B cell (primary cell): ENCODE measurements around the gene MAP4K2. TPM values are rescaled to one million over a fixed set of nuclear protein-coding genes. Genes with fewer than 3 reads are reported as not detected.
A peak's percentile ranks its signal among the peaks of the same experiment; 100 is the strongest.

Source experiments
- ATAC-seq: fragments of 200-7000 bp; cut with Tn5 transposase; one replicate; pipeline ENCODE4 v1.10.0; 2021; ENCODE audit warnings: low read depth, mild to moderate bottlenecking, moderate number of reproducible peaks, moderate library complexity
- CTCF ChIA-PET: fragments of 350-600 bp; sonication (Branson Sonifier 250); formaldehyde crosslinking; loops from one replicate; lab custom pipeline; 2021; ENCODE audit warnings: antibody characterized with exemption, inconsistent platforms; lab: Charles Lee
- POLR2A ChIA-PET: fragments of 350-600 bp; sonication (Branson Sonifier 250); formaldehyde crosslinking; loops from one replicate; lab custom pipeline; 2021; ENCODE audit warnings: antibody characterized with exemption; lab: Charles Lee
- DNase-seq: peaks from one replicate; pipeline ENCODE4 v3.0.0; 2013
- H2AFZ ChIP-seq: 2 replicates; pipeline ENCODE4 v1.6.1; 2012; ENCODE audit warnings: mild to moderate bottlenecking, low read depth, low read length; ENCODE audit not compliant: insufficient read depth, poor library complexity, severe bottlenecking
- H3K27ac ChIP-seq, 2 donors: 1 replicate in 1 of 2; 2 replicates in 1 of 2; pipeline ENCODE4 v1.5.1; 2012 to 2013; ENCODE audit warnings: low read length in 2 of 2, mild to moderate bottlenecking in 2 of 2, moderate library complexity in 1 of 2
- H3K27me3 ChIP-seq, 4 experiments: fragments of 200-600 bp in 1 of 4; sonication (generic) in 1 of 4; replicated peaks in 1 of 4; 1 replicate in 2 of 4; 2 replicates in 2 of 4; pipeline versions ENCODE4 v1.6.1 to v1.7.0; 2013 to 2016; ENCODE audit warnings: low read length in 3 of 4, mild to moderate bottlenecking in 2 of 4, mixed read lengths in 1 of 4, moderate library complexity in 1 of 4; ENCODE audit not compliant: insufficient read depth in 4 of 4, control insufficient read depth in 3 of 4; ENCODE audit errors: control extremely low read depth in 1 of 4
- H3K36me3 ChIP-seq, 2 experiments: replicated peaks in 1 of 2; 1 replicate in 1 of 2; 2 replicates in 1 of 2; pipeline versions ENCODE4 v1.6.1 to v1.7.1; 2013; ENCODE audit warnings: low read length in 1 of 2; ENCODE audit not compliant: insufficient read depth in 2 of 2, control insufficient read depth in 1 of 2; ENCODE audit errors: control extremely low read depth in 1 of 2, extremely low read depth in 1 of 2
- H3K4me1 ChIP-seq, 2 donors: fragments of 200-600 bp in 1 of 2; sonication (generic) in 1 of 2; 1 replicate in 1 of 2; 2 replicates in 1 of 2; pipeline versions ENCODE4 v1.5.1 to v1.6.1; 2013 to 2017; ENCODE audit warnings: low read length in 2 of 2; ENCODE audit not compliant: control insufficient read depth in 2 of 2, insufficient read depth in 2 of 2
- H3K4me2 ChIP-seq: replicated peaks from 2 replicates; pipeline ENCODE3; 2012; ENCODE audit warnings: mild to moderate bottlenecking, low read depth, low read length; ENCODE audit not compliant: poor library complexity, severe bottlenecking
- H3K4me3 ChIP-seq, 5 experiments: fragments of 200-600 bp in 1 of 5; sonication (generic) in 1 of 5; 1 replicate in 3 of 5; 2 replicates in 2 of 5; pipeline versions ENCODE4 v1.5.1 to v1.7.0; 2011 to 2016; ENCODE audit warnings: low read length in 4 of 5, mild to moderate bottlenecking in 4 of 5, low read depth in 2 of 5, control low read depth in 1 of 5, moderate library complexity in 1 of 5; ENCODE audit not compliant: insufficient read depth in 1 of 5; ENCODE audit errors: control extremely low read depth in 1 of 5, extremely low read depth in 1 of 5
- H3K79me2 ChIP-seq: fragments of 200-600 bp; sonication (generic); one replicate; pipeline ENCODE4 v1.6.0; 2016; ENCODE audit warnings: low read length; ENCODE audit not compliant: control insufficient read depth, insufficient read depth
- H3K9ac ChIP-seq: fragments of 200-600 bp; sonication (generic); 2 replicates; pipeline ENCODE4 v1.6.1; 2017; ENCODE audit warnings: mild to moderate bottlenecking, low read length, moderate library complexity
- H3K9me3 ChIP-seq, 3 donors: one replicate each; pipeline versions ENCODE4 v1.6.1 to v1.7.1; 2013; ENCODE audit warnings: low read length in 2 of 3; ENCODE audit not compliant: control insufficient read depth in 2 of 3, insufficient read depth in 1 of 3; ENCODE audit errors: control extremely low read depth in 1 of 3
- H4K20me1 ChIP-seq: 2 replicates; pipeline ENCODE4 v1.6.0; 2012; ENCODE audit warnings: mild to moderate bottlenecking, low read length; ENCODE audit not compliant: insufficient read depth, control insufficient read depth, poor library complexity, severe bottlenecking
- H3K27ac Mint-ChIP-seq: one replicate; pipeline ENCODE4 v1.8.0; 2021; ENCODE audit warnings: mixed read lengths
- H3K27me3 Mint-ChIP-seq: one replicate; pipeline ENCODE4 v1.8.0; 2021; ENCODE audit warnings: mixed read lengths
- H3K4me1 Mint-ChIP-seq: one replicate; pipeline ENCODE4 v1.8.0; 2021; ENCODE audit warnings: mixed read lengths
- H3K4me3 Mint-ChIP-seq: one replicate; pipeline ENCODE4 v1.8.0; 2021; ENCODE audit warnings: mixed read lengths
- H3K9me3 Mint-ChIP-seq: one replicate; pipeline ENCODE4 v1.8.0; 2022; ENCODE audit warnings: mixed read lengths; ENCODE audit not compliant: insufficient read depth
- CTCF ChIP-seq: fragments of 200-600 bp; IDR thresholded peaks from one replicate; pipeline ENCODE4 v1.8.0; 2022; ENCODE audit warnings: antibody characterized with exemption, mild to moderate bottlenecking
- EZH2 ChIP-seq: IDR thresholded peaks from 2 replicates; pipeline ENCODE4 v1.6.1; 2012; ENCODE audit warnings: borderline replicate concordance, low read depth, mild to moderate bottlenecking, moderate library complexity, low read length; ENCODE audit not compliant: insufficient read depth, poor library complexity, severe bottlenecking
- WGBS: methylation state at CpG from one replicate; pipeline ENCODE4 v1.1.5; 2013; ENCODE audit warnings: missing lambda C conversion rate; ENCODE audit not compliant: insufficient coverage; 5-methylcytosine and 5-hydroxymethylcytosine counted together
- intact Hi-C: fragments of 100-400 bp; cut with micrococcal nuclease; formaldehyde crosslinking; loops from one replicate; pipeline ENCODE4 v1.10.0; 2022
- polyA plus RNA-seq: library from polyadenylated mRNA; depleted of rRNA; stranded (reverse); fragments of >200 nt; gene quantifications from 2 replicates; pipeline ENCODE4 v1.2.3, GENCODE V29; 2012
- total RNA-seq, 2 donors: library from RNA; stranded (reverse); fragments of 120-200 nt in 1 of 2; gene quantifications; 1 replicate in 1 of 2; 2 replicates in 1 of 2; pipeline versions ENCODE4 v1.2.3 to v1.2.4, GENCODE V29; 2013 to 2022

Gene MAP4K2
- total and polyA plus RNA-seq, 2 donors (not counting 1 experiment from before 2014, with no cell fraction given): 118 to 163 TPM

GRCh38 chr11:64762277-64762673, 40.7 kb downstream of the MAP4K2 start:
- peaks cover 3 to 57% of the 10 kb centered on the region in 2 experiments for H3K36me3 ChIP-seq
- Mint-ChIP-seq H3K4me1 (peaks cover 76% of the 10 kb centered on the region), H3K27me3 (no peaks in the 10 kb centered on the region), H3K27ac (peak overlapping the region; percentile 88), H3K9me3 (no peaks in the 10 kb centered on the region), H3K4me3 (peak overlapping the region; percentile 53)
- CTCF ChIA-PET: interaction anchor here (0.6 to 12.2 kb wide), 5 partner anchors 10 to 33 kb away, joined by 6 to 280 read pairs (median 19); partner anchors contain the start of genes RASGRP2 and SF1
- no peak overlapping the region for H2AFZ ChIP-seq
- TF ChIP-seq EZH2 (no peak), CTCF (no peak)
- peaks cover 52% of the 10 kb centered on the region for H3K79me2 ChIP-seq
- peaks cover 63 to 90% of the 10 kb centered on the region in 2 donors for H3K4me1 ChIP-seq
- H3K27me3 ChIP-seq: no peaks in the 10 kb centered on the region
- POLR2A ChIA-PET: interaction anchor here (1.2 to 8.8 kb wide), 5 partner anchors 9 to 16 kb away, joined by 4 to 175 read pairs (median 17); partner anchors contain the start of genes RASGRP2 and SF1
- peak overlapping the region; percentile 60 to 85 for H3K27ac ChIP-seq
- peak overlapping the region; percentile 5 for H3K9ac ChIP-seq
- ATAC-seq: peak; percentile 12
- no peaks in the 10 kb centered on the region for H3K9me3 ChIP-seq
- H3K4me2 ChIP-seq: peak overlapping the region; percentile 66
- peak overlapping the region in 2 of 5 experiments; percentile 8 for H3K4me3 ChIP-seq
- H4K20me1 ChIP-seq: peaks cover 29% of the 10 kb centered on the region
- 47% methylated on average over 4 of the region's 5 CpGs for WGBS
- DNase-seq: peak; percentile 54
- intact Hi-C loops: loop anchor here (2.0 kb wide), 1 partner anchor 15 kb away; no protein-coding TSS in a partner anchor

GRCh38 chr11:64760759-64761420, 42.1 kb downstream of the MAP4K2 start:
- H3K27ac Mint-ChIP-seq: peak overlapping the region; percentile 91
- Histone ChIP-seq H3K9me3 (no peaks in the 10 kb centered on the region), H3K36me3 (peaks cover 0 to 45% of the 10 kb centered on the region in 2 experiments), H3K4me3 (no peak overlapping the region), H3K27ac (peak overlapping the region; percentile 49 to 53), H3K27me3 (no peaks in the 10 kb centered on the region), H4K20me1 (peaks cover 18% of the 10 kb centered on the region), H3K4me1 (peaks cover 59 to 78% of the 10 kb centered on the region in 2 donors), H3K4me2 (peak overlapping the region; percentile 22), H2AFZ (no peak overlapping the region), H3K79me2 (peaks cover 56% of the 10 kb centered on the region), H3K9ac (no peak overlapping the region)
- H3K4me1 Mint-ChIP-seq: peaks cover 68% of the 10 kb centered on the region
- CTCF ChIA-PET: interaction anchor here (0.7 to 1.4 kb wide), 9 partner anchors 9 to 429 kb away, joined by 3 to 7 read pairs (median 5); no protein-coding TSS in a partner anchor
- H3K9me3 Mint-ChIP-seq: no peaks in the 10 kb centered on the region
- no peak for TF ChIP-seq CTCF
- no peak for TF ChIP-seq EZH2
- no peaks in the 10 kb centered on the region for H3K27me3 Mint-ChIP-seq
- H3K4me3 Mint-ChIP-seq: peak overlapping the region; percentile 39
- WGBS: 88% methylated on average over 4 of the region's 7 CpGs
- POLR2A ChIA-PET: interaction anchor here (0.6 to 8.8 kb wide), 7 partner anchors 8 to 1236 kb away, joined by 4 to 175 read pairs (median 7); partner anchors contain the start of gene RASGRP2
- ATAC-seq (no peak), DNase-seq (no peak)
- intact Hi-C loops: no loop called here
